ENCODE data around the gene OTUD3.

OTUD3 gene

GRCh38 chr1:19852036-19852435 is 30.2 kb upstream of the OTUD3 start:
- Histone ChIP-seq H3K27ac (ENCODE audit: low read depth, low read length) (no peak overlapping the region), H4K20me1 (ENCODE audit: control insufficient read depth, insufficient read depth, low read depth, low read length) (no peaks in the 10 kb centered on the region), H3K79me2 (ENCODE audit: control insufficient read depth, low read length) (no peaks in the 10 kb centered on the region), H3K4me2 (ENCODE audit: low read length) (no peak overlapping the region), H3K9me3 (ENCODE audit: control insufficient read depth, insufficient read depth, low read length) (no peaks in the 10 kb centered on the region), H3K4me1 (ENCODE audit: control insufficient read depth, low read length) (no peaks in the 10 kb centered on the region), H3K27me3 (ENCODE audit: control insufficient read depth, low read length) (peaks cover 5% of the 10 kb centered on the region), H3K36me3 (ENCODE audit: control insufficient read depth, low read length) (no peaks in the 10 kb centered on the region), H3K9me2 (replicated peaks; ENCODE audit: control insufficient read depth, low read length) (no peaks in the 10 kb centered on the region), H3K4me3 (ENCODE audit: low read length) (no peak overlapping the region), H3F3A (ENCODE audit: control insufficient read depth, insufficient read depth) (no peaks in the 10 kb centered on the region)
- no peak for TF ChIP-seq CTCF (IDR thresholded peaks at IDR 0.05; ENCODE audit: low read depth, low read length, poor library complexity, severe bottlenecking)
- no peak for TF ChIP-seq EZH2phosphoT487 (IDR thresholded peaks at IDR 0.05; ENCODE audit: borderline replicate concordance, low read length)

- no peaks in the 10 kb centered on the region for H3K9me2 ChIP-seq (replicated peaks; ENCODE audit: control insufficient read depth, low read length)
- no peak overlapping the region for H3K27ac ChIP-seq (ENCODE audit: low read depth, low read length)
- H4K20me1 ChIP-seq (ENCODE audit: control insufficient read depth, insufficient read depth, low read depth, low read length) = no peaks in the 10 kb centered on the region
- no peaks in the 10 kb centered on the region for H3K79me2 ChIP-seq (ENCODE audit: control insufficient read depth, low read length)
- no peak overlapping the region for H3K4me3 ChIP-seq (ENCODE audit: low read length)
- H3K4me1 ChIP-seq (ENCODE audit: control insufficient read depth, low read length) = no peaks in the 10 kb centered on the region
- no peak overlapping the region for H3K4me2 ChIP-seq (ENCODE audit: low read length)
- H3F3A ChIP-seq (ENCODE audit: control insufficient read depth, insufficient read depth) = no peaks in the 10 kb centered on the region
- TF ChIP-seq CTCF (IDR thresholded peaks at IDR 0.05; ENCODE audit: low read depth, low read length, poor library complexity, severe bottlenecking) (no peak), EZH2phosphoT487 (IDR thresholded peaks at IDR 0.05; ENCODE audit: borderline replicate concordance, low read length) (no peak)
- no peaks in the 10 kb centered on the region for H3K9me3 ChIP-seq (ENCODE audit: control insufficient read depth, insufficient read depth, low read length)
- no peaks in the 10 kb centered on the region for H3K27me3 ChIP-seq (ENCODE audit: control insufficient read depth, low read length)
- H3K36me3 ChIP-seq (ENCODE audit: control insufficient read depth, low read length) = no peaks in the 10 kb centered on the region
Measured at GRCh38 chr1:19854866-19855265, 27.3 kb upstream of the OTUD3 start.

- no peak overlapping the region for H3K4me2 ChIP-seq (ENCODE audit: low read length)
- TF ChIP-seq EZH2phosphoT487 (IDR thresholded peaks at IDR 0.05; ENCODE audit: borderline replicate concordance, low read length) = no peak
- no peak for TF ChIP-seq CTCF (IDR thresholded peaks at IDR 0.05; ENCODE audit: low read depth, low read length, poor library complexity, severe bottlenecking)
Measured at GRCh38 chr1:19858893-19859292, 23.3 kb upstream of the OTUD3 start.

More at GRCh38 chr1:19858893-19859292, 23.3 kb upstream of the OTUD3 start:
- Histone ChIP-seq H3K27ac (ENCODE audit: low read depth, low read length) (no peak overlapping the region), H3K27me3 (ENCODE audit: control insufficient read depth, low read length) (peaks cover 4% of the 10 kb centered on the region; the same call in 1 of the 2 replicates), H3K4me3 (ENCODE audit: low read length) (no peak overlapping the region), H4K20me1 (ENCODE audit: control insufficient read depth, insufficient read depth, low read depth, low read length) (no peaks in the 10 kb centered on the region), H3K4me1 (ENCODE audit: control insufficient read depth, low read length) (no peaks in the 10 kb centered on the region), H3K36me3 (ENCODE audit: control insufficient read depth, low read length) (no peaks in the 10 kb centered on the region), H3F3A (ENCODE audit: control insufficient read depth, insufficient read depth) (no peaks in the 10 kb centered on the region), H3K9me2 (replicated peaks; ENCODE audit: control insufficient read depth, low read length) (no peaks in the 10 kb centered on the region), H3K79me2 (ENCODE audit: control insufficient read depth, low read length) (no peaks in the 10 kb centered on the region), H3K9me3 (ENCODE audit: control insufficient read depth, insufficient read depth, low read length) (no peaks in the 10 kb centered on the region)
